Neuron (in vitro differentiated cells): ENCODE data around the gene ZGLP1.

ENCODE experiments used
- H2AFZ ChIP-seq: one replicate; pipeline ENCODE4 v1.6.1; 2013; ENCODE audit warnings: low read depth, mild to moderate bottlenecking, inconsistent platforms, low read length, moderate library complexity
- H3K27me3 ChIP-seq: one replicate; pipeline ENCODE4 v1.6.1; 2013; ENCODE audit warnings: low read length; ENCODE audit not compliant: insufficient read depth
- H3K36me3 ChIP-seq: one replicate; pipeline ENCODE4 v1.6.1; 2013; ENCODE audit warnings: low read length; ENCODE audit not compliant: insufficient read depth
- H3K4me1 ChIP-seq: one replicate; pipeline ENCODE4 v1.6.1; 2013; ENCODE audit warnings: low read length; ENCODE audit not compliant: insufficient read depth
- H3K4me3 ChIP-seq: 2 replicates; pipeline ENCODE4 v1.5.1; 2013; ENCODE audit warnings: mild to moderate bottlenecking, low read length, moderate library complexity
- H3K9me3 ChIP-seq: one replicate; pipeline ENCODE4 v1.6.1; 2013; ENCODE audit warnings: low read length

ZGLP1 gene

DNA sequence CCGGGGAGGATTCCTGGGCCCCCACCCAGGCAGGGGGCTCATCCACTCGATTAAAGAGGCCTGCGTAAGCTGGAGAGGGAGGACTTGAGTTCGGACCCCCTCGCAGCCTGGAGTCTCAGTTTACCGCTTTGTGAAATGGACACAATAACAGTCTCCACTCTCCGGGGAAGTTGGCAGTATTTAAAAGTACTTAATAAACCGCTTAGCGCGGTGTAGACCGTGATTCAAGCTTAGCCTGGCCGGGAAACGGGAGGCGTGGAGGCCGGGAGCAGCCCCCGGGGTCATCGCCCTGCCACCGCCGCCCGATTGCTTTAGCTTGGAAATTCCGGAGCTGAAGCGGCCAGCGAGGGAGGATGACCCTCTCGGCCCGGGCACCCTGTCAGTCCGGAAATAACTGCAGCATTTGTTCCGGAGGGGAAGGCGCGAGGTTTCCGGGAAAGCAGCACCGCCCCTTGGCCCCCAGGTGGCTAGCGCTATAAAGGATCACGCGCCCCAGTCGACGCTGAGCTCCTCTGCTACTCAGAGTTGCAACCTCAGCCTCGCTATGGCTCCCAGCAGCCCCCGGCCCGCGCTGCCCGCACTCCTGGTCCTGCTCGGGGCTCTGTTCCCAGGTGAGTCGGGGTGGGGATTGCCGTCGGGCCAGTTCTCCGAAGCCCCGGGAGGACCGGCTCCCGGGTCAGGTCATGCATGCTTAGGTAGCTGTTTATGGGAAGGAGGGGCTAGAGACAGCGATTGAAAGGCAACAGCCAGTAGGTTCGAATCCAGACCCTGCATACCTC lies 38.8 kb downstream of the ZGLP1 start, which contains the start of gene ICAM1:
ICAM1 (plus strand) TSS at position 505 of the 779 bp plus-strand sequence; CDS start at position 545, 40 bp downstream.
- H3K4me1 ChIP-seq: peaks cover 12% of the 10 kb centered on the region
- no peaks in the 10 kb centered on the region for H3K9me3 ChIP-seq
- no peaks in the 10 kb centered on the region for H3K36me3 ChIP-seq
- peak within 1 kb of the TSS; percentile 34 for H3K4me3 ChIP-seq
- no peaks in the 10 kb centered on the region for H3K27me3 ChIP-seq
- peak within 1 kb of the TSS; percentile 46 for H2AFZ ChIP-seq

GRCh38 chr19:10270180-10270615 lies 39.4 kb downstream of the ZGLP1 start:
- Histone ChIP-seq H3K9me3 (no peaks in the 10 kb centered on the region), H3K4me3 (peak overlapping the region; percentile 34), H3K36me3 (no peaks in the 10 kb centered on the region), H3K27me3 (no peaks in the 10 kb centered on the region), H3K4me1 (peaks cover 12% of the 10 kb centered on the region), H2AFZ (peak overlapping the region; percentile 43)

DNA sequence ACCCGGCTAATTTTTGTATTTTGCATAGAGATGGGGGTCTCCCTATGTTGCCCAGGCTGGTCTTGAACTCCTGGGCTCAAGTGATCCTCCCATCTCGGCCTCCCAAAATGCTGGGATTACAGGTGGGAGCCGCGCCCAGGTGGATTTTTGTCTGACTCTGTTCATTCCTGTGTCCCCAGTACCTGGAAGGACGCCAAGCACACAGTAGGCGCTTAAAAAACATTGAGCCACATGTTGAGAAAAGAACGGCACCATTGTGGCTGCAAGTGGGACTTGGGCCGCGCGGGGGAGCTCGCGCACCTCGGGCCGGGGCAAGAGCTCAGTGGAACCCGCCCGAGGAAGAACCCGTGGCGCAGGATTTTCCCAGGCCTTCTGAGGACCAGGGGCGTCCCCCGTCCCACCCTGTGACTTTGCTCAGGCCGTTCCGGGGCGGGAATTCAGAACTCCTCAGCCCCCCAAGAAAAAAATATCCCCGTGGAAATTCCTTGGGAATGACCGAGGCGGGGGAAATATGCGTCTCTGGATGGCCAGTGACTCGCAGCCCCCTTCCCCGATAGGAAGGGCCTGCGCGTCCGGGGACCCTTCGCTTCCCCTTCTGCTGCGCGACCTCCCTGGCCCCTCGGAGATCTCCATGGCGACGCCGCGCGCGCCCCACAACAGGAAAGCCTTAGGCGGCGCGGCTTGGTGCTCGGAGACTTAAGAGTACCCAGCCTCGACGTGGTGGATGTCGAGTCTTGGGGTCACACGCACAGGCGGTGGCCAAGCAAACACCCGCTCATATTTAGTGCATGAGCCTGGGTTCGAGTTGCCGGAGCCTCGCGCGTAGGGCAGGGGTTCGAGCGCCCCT lies 40.1 kb downstream of the ZGLP1 start:
- peaks cover 12% of the 10 kb centered on the region for H3K4me1 ChIP-seq
- no peaks in the 10 kb centered on the region for H3K9me3 ChIP-seq
- H3K4me3 ChIP-seq: peak overlapping the region; percentile 20
- no peaks in the 10 kb centered on the region for H3K36me3 ChIP-seq
- H3K27me3 ChIP-seq: no peaks in the 10 kb centered on the region
- H2AFZ ChIP-seq: peak overlapping the region; percentile 43

GRCh38 chr19:10268071-10268470 lies 41.5 kb downstream of the ZGLP1 start:
- Histone ChIP-seq H3K36me3 (no peaks in the 10 kb centered on the region), H3K4me1 (peaks cover 12% of the 10 kb centered on the region), H3K4me3 (no peak overlapping the region), H2AFZ (no peak overlapping the region), H3K27me3 (no peaks in the 10 kb centered on the region), H3K9me3 (no peaks in the 10 kb centered on the region)

DNA sequence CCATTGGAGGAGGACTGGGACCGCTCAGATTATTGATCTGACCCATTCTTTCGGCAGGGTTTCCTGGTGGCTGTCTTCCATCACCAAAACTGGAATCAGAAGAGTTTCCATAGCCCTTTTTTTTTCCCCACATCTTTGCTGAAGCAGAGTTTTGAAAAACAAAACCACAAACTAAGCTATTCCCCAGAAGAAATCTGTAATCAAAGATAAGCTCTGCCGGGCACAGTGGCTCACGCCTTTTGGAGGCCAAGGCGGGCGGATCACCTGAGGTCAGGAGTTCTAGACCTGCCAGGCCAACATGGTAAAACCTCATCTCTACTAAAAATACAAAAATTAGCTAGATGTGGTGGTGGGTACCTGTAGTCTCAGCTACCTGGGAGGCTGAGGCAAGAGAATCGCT lies 42.9 kb downstream of the ZGLP1 start:
- no peaks in the 10 kb centered on the region for H3K36me3 ChIP-seq
- no peak overlapping the region for H2AFZ ChIP-seq
- no peaks in the 10 kb centered on the region for H3K27me3 ChIP-seq
- H3K4me1 ChIP-seq: peaks cover 12% of the 10 kb centered on the region
- H3K9me3 ChIP-seq: no peaks in the 10 kb centered on the region
- no peak overlapping the region for H3K4me3 ChIP-seq

GRCh38 chr19:10262771-10263170 lies 46.8 kb downstream of the ZGLP1 start:
- H3K4me3 ChIP-seq: no peak overlapping the region
- H3K4me1 ChIP-seq: peaks cover 2% of the 10 kb centered on the region
- H3K27me3 ChIP-seq: no peaks in the 10 kb centered on the region

GRCh38 chr19:10260141-10260584 lies 49.5 kb downstream of the ZGLP1 start:
- H2AFZ ChIP-seq: no peak overlapping the region
- H3K27me3 ChIP-seq: no peaks in the 10 kb centered on the region
- H3K4me1 ChIP-seq: peaks cover 2% of the 10 kb centered on the region
- peaks cover 33% of the 10 kb centered on the region for H3K36me3 ChIP-seq
- H3K4me3 ChIP-seq: no peak overlapping the region
- H3K9me3 ChIP-seq: no peaks in the 10 kb centered on the region

More at GRCh38 chr19:10262771-10263170, 46.8 kb downstream of the ZGLP1 start:
- H2AFZ ChIP-seq: no peak overlapping the region
- H3K36me3 ChIP-seq: peaks cover 10% of the 10 kb centered on the region
- no peaks in the 10 kb centered on the region for H3K9me3 ChIP-seq

- Histone ChIP-seq H3K36me3 (peaks cover 38% of the 10 kb centered on the region), H2AFZ (no peak overlapping the region), H3K27me3 (no peaks in the 10 kb centered on the region), H3K4me3 (no peak overlapping the region), H3K9me3 (no peaks in the 10 kb centered on the region), H3K4me1 (peaks cover 2% of the 10 kb centered on the region)
Observed at GRCh38 chr19:10259162-10259905, 50.3 kb downstream of the ZGLP1 start.

- Histone ChIP-seq H3K27me3 (no peaks in the 10 kb centered on the region), H3K4me1 (peaks cover 2% of the 10 kb centered on the region), H2AFZ (no peak overlapping the region), H3K4me3 (no peak overlapping the region), H3K9me3 (no peaks in the 10 kb centered on the region), H3K36me3 (peaks cover 44% of the 10 kb centered on the region)
Observed at GRCh38 chr19:10258080-10258710, 51.4 kb downstream of the ZGLP1 start.

GRCh38 chr19:10256970-10257615 lies 52.5 kb downstream of the ZGLP1 start:
- Histone ChIP-seq H3K27me3 (no peaks in the 10 kb centered on the region), H3K4me1 (peaks cover 8% of the 10 kb centered on the region), H2AFZ (no peak overlapping the region), H3K4me3 (no peak overlapping the region), H3K36me3 (peaks cover 44% of the 10 kb centered on the region), H3K9me3 (no peaks in the 10 kb centered on the region)

DNA sequence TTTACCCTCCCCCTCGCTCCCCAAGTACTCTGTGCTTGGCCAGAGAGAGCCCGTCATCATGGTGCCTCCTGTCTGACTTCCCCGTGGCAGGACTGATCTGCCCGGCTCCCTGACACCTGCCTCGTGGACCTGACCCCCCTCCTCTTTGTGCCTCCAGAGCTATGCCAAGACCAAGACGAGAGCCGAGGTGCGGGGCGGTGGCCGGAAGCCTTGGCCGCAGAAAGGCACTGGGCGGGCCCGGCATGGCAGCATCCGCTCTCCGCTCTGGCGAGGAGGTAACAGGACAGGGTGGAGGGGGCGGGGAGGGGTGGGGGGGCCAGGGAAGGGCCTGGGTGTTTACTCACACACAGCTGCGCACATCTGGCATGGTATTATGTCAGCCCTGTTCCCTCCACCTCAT lies 53.1 kb downstream of the ZGLP1 start:
- Histone ChIP-seq H3K27me3 (no peaks in the 10 kb centered on the region), H2AFZ (no peak overlapping the region), H3K36me3 (peaks cover 44% of the 10 kb centered on the region), H3K4me1 (peaks cover 8% of the 10 kb centered on the region), H3K9me3 (no peaks in the 10 kb centered on the region), H3K4me3 (no peak overlapping the region)

GRCh38 chr19:10255358-10255757 lies 54.3 kb downstream of the ZGLP1 start:
- no peaks in the 10 kb centered on the region for H3K27me3 ChIP-seq
- H2AFZ ChIP-seq: no peak overlapping the region

More at GRCh38 chr19:10255358-10255757, 54.3 kb downstream of the ZGLP1 start:
- Histone ChIP-seq H3K4me3 (no peak overlapping the region), H3K9me3 (no peaks in the 10 kb centered on the region), H3K36me3 (peaks cover 44% of the 10 kb centered on the region), H3K4me1 (peaks cover 8% of the 10 kb centered on the region)
